Measurements from ENCODE around the gene FERMT3. TPM values are rescaled to one million over a fixed set of nuclear protein-coding genes. Genes with fewer than 3 reads are reported as not detected.

Gene FERMT3
- total RNA-seq, 1 experiment from 2014 or later = 4.3 TPM

GRCh38 chr11:64258356-64258755, 51.8 kb downstream of the FERMT3 start:
- no peak for DNase-seq
- H3K4me1 ChIP-seq = no peaks in the 10 kb centered on the region
- H3K27me3 ChIP-seq (replicated peaks; ENCODE audit: control insufficient read depth, insufficient read depth, low read length) = no peaks in the 10 kb centered on the region
- BruUV-seq (replicated peaks) = no TSS peak
- no peak for TF ChIP-seq CTCF (IDR thresholded peaks at IDR 0.05; ENCODE audit: insufficient read depth in 1 of 2, low read depth in 1 of 2, low read length in 1 of 2, severe bottlenecking in 1 of 2, unreplicated experiment in 1 of 2)
- no peaks in the 10 kb centered on the region for H3K27me3 Mint-ChIP-seq (ENCODE audit: insufficient read depth, unreplicated experiment)
- CTCF ChIA-PET = no interaction called here
- H3K4me3 ChIP-seq (ENCODE audit: low read depth, low read length) = no peak overlapping the region
- H3K9me3 Mint-ChIP-seq (ENCODE audit: unreplicated experiment) = no peaks in the 10 kb centered on the region
- intact Hi-C loops (cut with micrococcal nuclease; ENCODE audit: unreplicated experiment) = no loop called here
- H3K4me3 Mint-ChIP-seq (ENCODE audit: unreplicated experiment) = no peak overlapping the region
- peaks cover 49% of the 10 kb centered on the region for H3K36me3 Mint-ChIP-seq (ENCODE audit: insufficient read depth, unreplicated experiment)
- no peak overlapping the region for H3K27ac Mint-ChIP-seq (ENCODE audit: unreplicated experiment)
- POLR2A ChIA-PET = no interaction called here
- no peaks in the 10 kb centered on the region for H3K9me3 ChIP-seq
- H3K36me3 ChIP-seq (ENCODE audit: control insufficient read depth, insufficient read depth, low read length) = peaks cover 4% of the 10 kb centered on the region
- H3K4me1 Mint-ChIP-seq (ENCODE audit: low read depth, unreplicated experiment) = peaks cover 8% of the 10 kb centered on the region

DNA sequence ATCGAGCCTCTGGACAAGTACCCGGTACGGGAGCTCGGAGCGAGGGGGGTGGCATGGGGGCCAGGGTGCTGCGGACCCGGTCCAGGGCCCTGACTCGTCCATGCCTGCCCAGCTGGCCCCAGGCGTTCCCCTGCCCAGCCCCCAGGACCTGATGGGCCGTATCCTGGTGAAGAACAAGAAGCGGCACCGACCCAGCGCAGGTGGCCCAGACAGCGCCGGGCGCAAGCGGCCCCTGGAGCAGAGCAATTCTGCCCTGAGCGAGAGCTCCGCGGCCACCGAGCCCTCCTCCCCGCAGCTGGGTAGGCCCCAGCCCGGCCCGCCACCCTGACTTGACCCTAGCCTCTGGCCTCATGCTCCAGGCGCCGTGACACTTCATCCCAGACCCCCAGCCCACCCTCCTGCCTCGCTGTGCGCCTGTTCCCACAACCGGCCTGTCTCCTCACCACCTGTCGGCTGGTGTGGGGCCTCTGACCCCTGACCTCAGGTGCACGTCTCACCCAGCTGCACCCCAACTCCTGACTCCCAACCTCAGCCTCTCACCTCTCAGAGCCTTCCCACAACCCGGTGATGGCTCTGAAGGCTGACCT, 52.5 kb downstream of the FERMT3 start:
- Mint-ChIP-seq H3K36me3 (ENCODE audit: insufficient read depth, unreplicated experiment) (peaks cover 49% of the 10 kb centered on the region), H3K4me1 (ENCODE audit: low read depth, unreplicated experiment) (peaks cover 8% of the 10 kb centered on the region), H3K27me3 (ENCODE audit: insufficient read depth, unreplicated experiment) (no peaks in the 10 kb centered on the region), H3K9me3 (ENCODE audit: unreplicated experiment) (no peaks in the 10 kb centered on the region), H3K27ac (ENCODE audit: unreplicated experiment) (no peak overlapping the region), H3K4me3 (ENCODE audit: unreplicated experiment) (no peak overlapping the region)
- no peak for DNase-seq
- no peaks in the 10 kb centered on the region for H3K9me3 ChIP-seq
- POLR2A ChIA-PET = no interaction called here
- no peaks in the 10 kb centered on the region for H3K27me3 ChIP-seq (replicated peaks; ENCODE audit: control insufficient read depth, insufficient read depth, low read length)
- TF ChIP-seq CTCF (IDR thresholded peaks at IDR 0.05; ENCODE audit: insufficient read depth in 1 of 2, low read depth in 1 of 2, low read length in 1 of 2, severe bottlenecking in 1 of 2, unreplicated experiment in 1 of 2) = no peak
- no peak overlapping the region for H3K4me3 ChIP-seq (ENCODE audit: low read depth, low read length)
- H3K36me3 ChIP-seq (ENCODE audit: control insufficient read depth, insufficient read depth, low read length) = peaks cover 4% of the 10 kb centered on the region
- no TSS peak for BruUV-seq (replicated peaks)
- H3K4me1 ChIP-seq = no peaks in the 10 kb centered on the region
- CTCF ChIA-PET = no interaction called here
- intact Hi-C loops (cut with micrococcal nuclease; ENCODE audit: unreplicated experiment) = no loop called here

DNA sequence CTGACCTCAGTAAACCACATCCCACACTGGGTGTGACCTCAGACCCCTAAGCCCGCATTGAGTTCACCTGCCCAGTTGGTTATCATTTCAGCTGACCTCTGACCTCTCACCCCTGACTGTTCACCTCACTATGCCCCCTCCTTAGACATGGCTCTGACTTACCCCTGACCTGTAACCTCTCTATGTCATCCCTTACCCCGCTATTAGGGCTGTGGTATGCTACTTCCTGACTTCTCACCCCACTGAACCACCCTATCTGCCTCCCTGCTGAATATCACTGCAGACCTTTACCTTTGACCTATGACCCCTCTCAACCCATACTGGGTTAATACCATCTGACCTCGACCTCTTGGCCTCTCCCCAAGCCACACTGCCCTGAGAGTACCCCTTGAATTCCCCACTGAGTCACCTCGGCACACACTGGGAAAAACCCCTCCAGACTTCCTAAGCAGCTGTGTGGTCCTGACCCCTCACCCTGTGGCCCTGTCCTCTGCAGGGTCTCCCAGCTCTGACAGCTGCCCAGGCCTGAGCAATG, 53.1 kb downstream of the FERMT3 start:
- no peaks in the 10 kb centered on the region for H3K27me3 Mint-ChIP-seq (ENCODE audit: insufficient read depth, unreplicated experiment)
- no peaks in the 10 kb centered on the region for H3K4me1 ChIP-seq
- H3K9me3 Mint-ChIP-seq (ENCODE audit: unreplicated experiment) = no peaks in the 10 kb centered on the region
- peaks cover 55% of the 10 kb centered on the region for H3K36me3 Mint-ChIP-seq (ENCODE audit: insufficient read depth, unreplicated experiment)
- H3K4me3 ChIP-seq (ENCODE audit: low read depth, low read length) = no peak overlapping the region
- H3K36me3 ChIP-seq (ENCODE audit: control insufficient read depth, insufficient read depth, low read length) = peaks cover 5% of the 10 kb centered on the region
- ChIA-PET POLR2A (no interaction called here), CTCF (no interaction called here)
- H3K9me3 ChIP-seq = no peaks in the 10 kb centered on the region
- H3K27me3 ChIP-seq (replicated peaks; ENCODE audit: control insufficient read depth, insufficient read depth, low read length) = no peaks in the 10 kb centered on the region
- BruUV-seq (replicated peaks) = no TSS peak
- no peak for TF ChIP-seq CTCF (IDR thresholded peaks at IDR 0.05; ENCODE audit: insufficient read depth in 1 of 2, low read depth in 1 of 2, low read length in 1 of 2, severe bottlenecking in 1 of 2, unreplicated experiment in 1 of 2)
- no peak for DNase-seq
- no peak overlapping the region for H3K27ac Mint-ChIP-seq (ENCODE audit: unreplicated experiment)
- peaks cover 8% of the 10 kb centered on the region for H3K4me1 Mint-ChIP-seq (ENCODE audit: low read depth, unreplicated experiment)
- H3K4me3 Mint-ChIP-seq (ENCODE audit: unreplicated experiment) = no peak overlapping the region
- intact Hi-C loops (cut with micrococcal nuclease; ENCODE audit: unreplicated experiment) = no loop called here
